OCI-LY3 (cell line): ENCODE data around the gene CST5.

Experiments used
- H2AFZ ChIP-seq: fragments of 200-600, 300-600 bp; shearing (Covaris generic); 2 replicates; pipeline ENCODE4 v1.6.0; 2014; ENCODE audit warnings: antibody characterized with exemption, low read depth, low read length
- H3K27ac ChIP-seq: fragments of 200-600, 300-600 bp; sonication (generic); 2 replicates; pipeline ENCODE4 v1.5.1; 2014; ENCODE audit warnings: mild to moderate bottlenecking, low read length, moderate library complexity, mixed read lengths
- H3K27me3 ChIP-seq: fragments of 200-600, 300-600 bp; sonication (generic); 2 replicates; pipeline ENCODE4 v1.6.1; 2014; ENCODE audit warnings: low read depth, low read length, mixed read lengths
- H3K36me3 ChIP-seq: fragments of 200-600, 300-600 bp; sonication (generic); replicated peaks from 2 replicates; pipeline ENCODE3; 2014; ENCODE audit warnings: low read depth, low read length, mixed read lengths
- H3K4me1 ChIP-seq: fragments of 300-600, 200-600 bp; sonication (generic); 2 replicates; pipeline ENCODE4 v1.6.1; 2014; ENCODE audit warnings: low read length, mixed read lengths
- H3K4me2 ChIP-seq: fragments of 200-600, 300-600 bp; sonication (generic); 2 replicates; pipeline ENCODE4 v1.6.1; 2014; ENCODE audit warnings: low read length, mixed read lengths
- H3K4me3 ChIP-seq: fragments of 300-600, 200-600 bp; sonication (generic); 2 replicates; pipeline ENCODE4 v1.5.1; 2014; ENCODE audit warnings: antibody characterized with exemption, mild to moderate bottlenecking, low read length, moderate library complexity
- H3K79me2 ChIP-seq: fragments of 300-600, 200-600 bp; shearing (Covaris generic); 2 replicates; pipeline ENCODE4 v1.6.1; 2014; ENCODE audit warnings: mild to moderate bottlenecking, low read length, mixed read lengths
- H3K9ac ChIP-seq: fragments of 300-600, 200-600 bp; shearing (Covaris generic); 2 replicates; pipeline ENCODE4 v1.6.0; 2014; ENCODE audit warnings: mild to moderate bottlenecking, low read length, moderate library complexity
- H3K9me3 ChIP-seq: fragments of 200-600, 300-600 bp; shearing (Covaris generic); 2 replicates; pipeline ENCODE4 v1.6.1; 2014; ENCODE audit warnings: low read length, mixed read lengths; ENCODE audit not compliant: insufficient read depth
- H4K20me1 ChIP-seq: fragments of 200-600, 300-600 bp; sonication (generic); 2 replicates; pipeline ENCODE4 v1.6.1; 2016; ENCODE audit warnings: low read length, mixed read lengths; ENCODE audit not compliant: insufficient read depth
- CTCF ChIP-seq: fragments of 200-600, 300-600 bp; sonication (generic); IDR thresholded peaks from 2 replicates; pipeline ENCODE4 v1.5.1; 2014; ENCODE audit warnings: antibody characterized with exemption, low read length, low read depth
- EZH2phosphoT487 ChIP-seq: fragments of 200-600 bp; shearing (Covaris generic); IDR thresholded peaks from 2 replicates; pipeline ENCODE4 v1.6.1; 2018; ENCODE audit warnings: antibody characterized with exemption, mixed run types, low read depth

Gene CST5

GRCh38 chr20:23877524-23877923, 2.0 kb downstream of the CST5 start:
- no peak overlapping the region for H3K27ac ChIP-seq
- TF ChIP-seq CTCF (no peak), EZH2phosphoT487 (no peak)
- H3K9ac ChIP-seq, result no peak overlapping the region
- H2AFZ ChIP-seq, result no peak overlapping the region
- H3K4me3 ChIP-seq, result no peak overlapping the region
- no peaks in the 10 kb centered on the region for H3K9me3 ChIP-seq
- no peaks in the 10 kb centered on the region for H3K4me1 ChIP-seq
- no peak overlapping the region for H3K4me2 ChIP-seq
- peaks cover 32% of the 10 kb centered on the region for H3K27me3 ChIP-seq
- H3K79me2 ChIP-seq, result no peaks in the 10 kb centered on the region
- no peaks in the 10 kb centered on the region for H4K20me1 ChIP-seq
- no peaks in the 10 kb centered on the region for H3K36me3 ChIP-seq

GRCh38 chr20:23875606-23876237, 3.8 kb downstream of the CST5 start:
- no peaks in the 10 kb centered on the region for H3K36me3 ChIP-seq
- H3K79me2 ChIP-seq, result no peaks in the 10 kb centered on the region
- TF ChIP-seq CTCF (no peak), EZH2phosphoT487 (no peak)
- no peak overlapping the region for H3K4me3 ChIP-seq
- H3K27me3 ChIP-seq, result peaks cover 31% of the 10 kb centered on the region
- H2AFZ ChIP-seq, result no peak overlapping the region
- H3K9me3 ChIP-seq, result no peaks in the 10 kb centered on the region
- H3K4me2 ChIP-seq, result no peak overlapping the region
- H4K20me1 ChIP-seq, result no peaks in the 10 kb centered on the region
- no peak overlapping the region for H3K27ac ChIP-seq
- H3K9ac ChIP-seq, result no peak overlapping the region
- H3K4me1 ChIP-seq, result no peaks in the 10 kb centered on the region

GRCh38 chr20:23874747-23875146, 4.8 kb downstream of the CST5 start:
- H3K4me3 ChIP-seq, result no peak overlapping the region
- H3K36me3 ChIP-seq, result no peaks in the 10 kb centered on the region
- H3K4me2 ChIP-seq, result no peak overlapping the region
- no peaks in the 10 kb centered on the region for H3K79me2 ChIP-seq
- H3K9me3 ChIP-seq, result no peaks in the 10 kb centered on the region
- no peak overlapping the region for H3K9ac ChIP-seq
- TF ChIP-seq CTCF (no peak), EZH2phosphoT487 (no peak)
- no peaks in the 10 kb centered on the region for H3K4me1 ChIP-seq
- no peak overlapping the region for H2AFZ ChIP-seq
- H3K27me3 ChIP-seq, result peaks cover 27% of the 10 kb centered on the region
- no peak overlapping the region for H3K27ac ChIP-seq
- no peaks in the 10 kb centered on the region for H4K20me1 ChIP-seq

GRCh38 chr20:23873370-23874015, 6.1 kb downstream of the CST5 start:
- no peak overlapping the region for H3K9ac ChIP-seq
- no peak overlapping the region for H3K27ac ChIP-seq
- H3K9me3 ChIP-seq, result no peaks in the 10 kb centered on the region
- peaks cover 30% of the 10 kb centered on the region for H3K27me3 ChIP-seq
- H2AFZ ChIP-seq, result no peak overlapping the region
- H3K4me3 ChIP-seq, result no peak overlapping the region
- no peak for TF ChIP-seq CTCF
- TF ChIP-seq EZH2phosphoT487, result no peak
- H3K79me2 ChIP-seq, result no peaks in the 10 kb centered on the region
- no peaks in the 10 kb centered on the region for H3K36me3 ChIP-seq
- H3K4me1 ChIP-seq, result no peaks in the 10 kb centered on the region
- no peak overlapping the region for H3K4me2 ChIP-seq
- H4K20me1 ChIP-seq, result no peaks in the 10 kb centered on the region
